HepG2 (cell line): ENCODE results near the gene AMBRA1. TPM values are rescaled to one million over a fixed set of nuclear protein-coding genes. Genes with fewer than 3 reads are reported as not detected.

Source experiments
- ATAC-seq: fragments of 200-7000 bp; cut with Tn5 transposase; 3 replicates; pipeline ENCODE4 v1.9.1; 2020; ENCODE audit warnings: mild to moderate bottlenecking, moderate library complexity
- BruUV-seq: library from RNA; stranded (reverse); fragments of 400-500 nt; replicated peaks from 2 replicates; lab custom pipeline; 2021; lab: Mats Ljungman, UMichigan
- CTCF ChIA-PET: fragments of 300-600 bp; formaldehyde crosslinking; extraction: SDS; loops from one replicate; lab custom pipeline; 2021; ENCODE audit warnings: low total read pairs, inconsistent platforms, low intra/inter-chr PET ratio; lab: Yijun Ruan, JAX
- POLR2A ChIA-PET: fragments of 350-600 bp; sonication (Branson Sonifier 250); formaldehyde crosslinking; loops from one replicate; lab custom pipeline; 2020; ENCODE audit warnings: antibody characterized with exemption, inconsistent platforms; lab: Yijun Ruan, JAX
- DNase-seq: peaks from one replicate; pipeline ENCODE4 v3.0.0-alpha.2; 2015; ENCODE audit warnings: low spot score
- FAIRE-seq: peaks from 3 replicates; lab custom pipeline; 2011; peaks lifted over from hg19 to GRCh38; lab: Jason Lieb, UNC
- H2AFZ ChIP-seq: one replicate; pipeline ENCODE4 v1.6.1; 2011; ENCODE audit warnings: low read length, inconsistent platforms
- H3K27ac ChIP-seq: fragments of 300-600 bp; 3 replicates; pipeline ENCODE4 v1.8.0; 2011; ENCODE audit warnings: mixed run types, mild to moderate bottlenecking, mixed read lengths, low read length, inconsistent platforms; ENCODE audit not compliant: insufficient read depth; ENCODE audit errors: extremely low read length
- H3K27me3 ChIP-seq, 2 experiments: fragments of 200-600 bp in 1 of 2; 2 replicates in 1 of 2; 3 replicates in 1 of 2; pipeline versions ENCODE4 v1.6.0 to v1.8.0; 2011; ENCODE audit warnings: low read length in 2 of 2, mild to moderate bottlenecking in 2 of 2, moderate library complexity in 2 of 2, inconsistent platforms in 1 of 2; ENCODE audit not compliant: insufficient read depth in 2 of 2, control insufficient read depth in 1 of 2
- H3K36me3 ChIP-seq, 2 experiments: fragments of 200-600 bp in 1 of 2; replicated peaks in 1 of 2; 2 replicates in 1 of 2; 3 replicates in 1 of 2; pipeline versions ENCODE4 v1.5.1 to v1.8.0; 2011; ENCODE audit warnings: low read length in 2 of 2, inconsistent platforms in 1 of 2; ENCODE audit not compliant: insufficient read depth in 2 of 2, control insufficient read depth in 1 of 2
- H3K4me1 ChIP-seq: 2 replicates; pipeline ENCODE4 v1.5.1; 2012; ENCODE audit warnings: low read length, inconsistent platforms; ENCODE audit not compliant: insufficient read depth
- H3K4me2 ChIP-seq: 2 replicates; pipeline ENCODE4 v1.6.0; 2011; ENCODE audit warnings: low read depth, low read length, inconsistent platforms
- H3K4me3 ChIP-seq, 3 experiments: fragments of 200-600 bp in 1 of 3; sonication (generic), shearing (Covaris generic) in 1 of 3; replicated peaks in 1 of 3; 2 replicates each; pipeline ENCODE4 v1.5.1; 2011 to 2016; ENCODE audit warnings: low read length in 3 of 3, inconsistent platforms in 2 of 3, low read depth in 2 of 3, mild to moderate bottlenecking in 2 of 3, control low read depth in 1 of 3, mixed read lengths in 1 of 3; ENCODE audit not compliant: insufficient read depth in 1 of 3
- H3K79me2 ChIP-seq: one replicate; pipeline ENCODE4 v1.6.1; 2011; ENCODE audit warnings: low read length, inconsistent platforms; ENCODE audit not compliant: insufficient read depth
- H3K9ac ChIP-seq: 2 replicates; pipeline ENCODE4 v1.6.0; 2011; ENCODE audit warnings: mild to moderate bottlenecking, low read depth, low read length, inconsistent platforms; ENCODE audit not compliant: insufficient read depth
- H3K9me3 ChIP-seq: 2 replicates; pipeline ENCODE4 v1.5.1; 2012; ENCODE audit warnings: mild to moderate bottlenecking, low read length
- H4K20me1 ChIP-seq: 2 replicates; pipeline ENCODE4 v1.6.0; 2011; ENCODE audit warnings: inconsistent platforms, mild to moderate bottlenecking, low read length, moderate library complexity; ENCODE audit not compliant: insufficient read depth
- ATF4 ChIP-seq, 2 experiments: fragments of 450-650 bp in 1 of 2; sonication (generic) in 1 of 2; formaldehyde crosslinking; IDR thresholded peaks; 2 replicates each; pipeline versions ENCODE4 v1.5.0 to v1.8.0; 2020 to 2022; ENCODE audit warnings: mild to moderate bottlenecking in 1 of 2, missing genetic modification reagents in 1 of 2
- ATF7-NPFF ChIP-seq: sonication (generic); formaldehyde crosslinking; IDR thresholded peaks from 2 replicates; pipeline ENCODE4 v1.8.1; 2023; ENCODE audit warnings: mild to moderate bottlenecking, low read depth, missing genetic modification reagents, moderate library complexity
- CENPX ChIP-seq: sonication (generic); formaldehyde crosslinking; IDR thresholded peaks from 2 replicates; pipeline ENCODE4 v1.9.0; 2021; ENCODE audit warnings: mild to moderate bottlenecking, missing genetic modification reagents, moderate library complexity
- CSRNP1 ChIP-seq: sonication (generic); formaldehyde crosslinking; IDR thresholded peaks from 2 replicates; pipeline ENCODE4 v1.8.1; 2023; ENCODE audit warnings: mild to moderate bottlenecking, missing genetic modification reagents
- ERF ChIP-seq: IDR thresholded peaks from 2 replicates; pipeline ENCODE4 v1.6.1; 2018; ENCODE audit warnings: missing biosample characterization, missing genetic modification reagents
- ETV5 ChIP-seq: IDR thresholded peaks from 2 replicates; pipeline ENCODE4 v1.6.1; 2018; ENCODE audit warnings: missing biosample characterization, missing genetic modification reagents, inconsistent platforms, borderline replicate concordance
- ETV6 ChIP-seq: sonication (generic); formaldehyde crosslinking; conservative IDR thresholded peaks from 2 replicates; pipeline ENCODE4 v1.4.0; 2020; ENCODE audit warnings: missing genetic modification reagents
- FOXO1 ChIP-seq: sonication (generic); formaldehyde crosslinking; IDR thresholded peaks from 2 replicates; pipeline ENCODE4 v1.4.0; 2020; ENCODE audit warnings: missing genetic modification reagents
- HNF1B ChIP-seq: sonication (generic); formaldehyde crosslinking; IDR thresholded peaks from 2 replicates; pipeline ENCODE4 v1.5.1; 2020; ENCODE audit warnings: mild to moderate bottlenecking, moderate library complexity, missing genetic modification reagents
- HOXA5 ChIP-seq: sonication (generic); formaldehyde crosslinking; IDR thresholded peaks from 2 replicates; pipeline ENCODE4 v1.4.0; 2020; ENCODE audit warnings: missing genetic modification reagents
- JDP2 ChIP-seq: sonication (generic); formaldehyde crosslinking; IDR thresholded peaks from 2 replicates; pipeline ENCODE4 v1.8.1; 2022; ENCODE audit warnings: missing genetic modification reagents, borderline replicate concordance
- NCOA1 ChIP-seq: sonication (generic); formaldehyde crosslinking; IDR thresholded peaks from 2 replicates; pipeline ENCODE4 v1.9.0; 2021; ENCODE audit warnings: missing genetic modification reagents
- NR2F6 ChIP-seq, 2 experiments: IDR thresholded peaks; 2 replicates each; pipeline ENCODE4 v1.6.1; 2016; ENCODE audit warnings: antibody characterized with exemption in 1 of 2, mild to moderate bottlenecking in 1 of 2
- SMAD3 ChIP-seq: sonication (generic); formaldehyde crosslinking; IDR thresholded peaks from 2 replicates; pipeline ENCODE4 v1.4.0; 2020; ENCODE audit warnings: missing genetic modification reagents
- TFAP4 ChIP-seq: sonication (generic); IDR thresholded peaks from 2 replicates; pipeline ENCODE4 v1.6.1; 2016; ENCODE audit warnings: low read depth, borderline replicate concordance
- THYN1 ChIP-seq: sonication (generic); formaldehyde crosslinking; IDR thresholded peaks from 2 replicates; pipeline ENCODE4 v1.8.1; 2023; ENCODE audit warnings: low read depth, mild to moderate bottlenecking, moderate library complexity, missing genetic modification reagents, borderline replicate concordance
- TOE1 ChIP-seq: sonication (generic); formaldehyde crosslinking; IDR thresholded peaks from 2 replicates; pipeline ENCODE4 v1.4.0; 2020; ENCODE audit warnings: mild to moderate bottlenecking, missing genetic modification reagents
- ZNF564 ChIP-seq: sonication (generic); formaldehyde crosslinking; IDR thresholded peaks from 2 replicates; pipeline ENCODE4 v1.8.1; 2023; ENCODE audit warnings: mild to moderate bottlenecking, missing genetic modification reagents
- ZNF772 ChIP-seq: sonication (generic); formaldehyde crosslinking; IDR thresholded peaks from 2 replicates; pipeline ENCODE4 v1.5.0; 2020; ENCODE audit warnings: mild to moderate bottlenecking, missing genetic modification reagents
- ZNF891 ChIP-seq: sonication (generic); formaldehyde crosslinking; IDR thresholded peaks from 2 replicates; pipeline ENCODE4 v1.5.0; 2020; ENCODE audit warnings: mild to moderate bottlenecking, missing genetic modification reagents
- ZSCAN31 ChIP-seq: sonication (generic); formaldehyde crosslinking; IDR thresholded peaks from 2 replicates; pipeline ENCODE4 v1.5.0; 2020; ENCODE audit warnings: low read depth, mild to moderate bottlenecking, missing genetic modification reagents
- WGBS: methylation state at CpG from one replicate; pipeline ENCODE4 v1.1.6; 2017; ENCODE audit warnings: low lambda C conversion rate; 5-methylcytosine and 5-hydroxymethylcytosine counted together
- in situ Hi-C: cut with HindIII; loops from 2 replicates; pipeline ENCODE4 v1.10.0; 2017; ENCODE audit warnings: low pct_unique_long_range_greater_than_20kb; ENCODE audit not compliant: extremely low pct_ligation_motif_present
- intact Hi-C: fragments of 100-400 bp; cut with micrococcal nuclease; formaldehyde crosslinking; loops from one replicate; pipeline ENCODE4 v1.10.0; 2022; ENCODE audit not compliant: unreplicated experiment
- polyA plus RNA-seq, 8 experiments: library from polyadenylated mRNA; depleted of rRNA in 3 of 8; stranded (reverse) in 7 of 8; unstranded in 1 of 8; fragments of >200 nt; fragmentation: Illumina TruSeq in 4 of 8; extraction: Trizol in 4 of 8; gene quantifications; 2 replicates each; pipeline versions ENCODE4 v1.2.1 to v1.2.3, GENCODE V29; 2011 to 2016; ENCODE audit warnings: low read depth in 4 of 8, missing spikeins in 1 of 8, mixed read lengths in 1 of 8; ENCODE audit not compliant: insufficient read depth in 1 of 8
- total RNA-seq, 5 experiments: library from RNA; depleted of rRNA; stranded (reverse); fragments of >200 nt; fragmentation: Illumina TruSeq; extraction: Trizol; gene quantifications; 2 replicates each; pipeline ENCODE4 v1.2.3, GENCODE V29; 2016; ENCODE audit warnings: low read depth in 1 of 5

The AMBRA1 gene
- total and polyA plus RNA-seq, 2 of the 13 experiments (the other 11 are each of a cell fraction or from before 2014, with no cell fraction given): 15.7 to 26.0 TPM

- peaks cover 45% of the 10 kb centered on the region for H3K4me1 ChIP-seq
- POLR2A ChIA-PET: interaction anchor here (1.0 to 2.3 kb wide), 6 partner anchors 18 to 102 kb away, joined by 3 to 11 read pairs (median 4); partner anchors contain the start of genes AMBRA1 and F2
- BruUV-seq: no TSS peak
- H4K20me1 ChIP-seq: no peaks in the 10 kb centered on the region
- peak overlapping the region; percentile 76 for H3K4me2 ChIP-seq
- H3K9ac ChIP-seq: peak overlapping the region; percentile 100
- H3K4me3 ChIP-seq: peak overlapping the region; percentile 99 to 100 (median 100)
- H3K79me2 ChIP-seq: peaks cover 37% of the 10 kb centered on the region
- FAIRE-seq: no peak
- H3K36me3 ChIP-seq: peaks cover 2 to 7% of the 10 kb centered on the region in 2 experiments; a peak in 2 of 5 replicates
- H3K27me3 ChIP-seq: no peaks in the 10 kb centered on the region; a peak in 1 of 5 replicates
- in situ Hi-C loops: no loop called here
- no peak for DNase-seq
- no peak; the same call in 1 of the 3 replicates for ATAC-seq
- intact Hi-C loops: loop anchor here (1.0 to 5.0 kb wide), 3 partner anchors 23 to 81 kb away; partner anchors contain the start of gene AMBRA1
- CTCF ChIA-PET: no interaction called here
- 0% methylated on average over 9 of the region's 9 CpGs for WGBS
- H3K9me3 ChIP-seq: no peaks in the 10 kb centered on the region
- no peak overlapping the region for H2AFZ ChIP-seq
- peak overlapping the region; percentile 98 for H3K27ac ChIP-seq
- no peak for TF ChIP-seq TFAP4
- TF ChIP-seq ZNF891: 0 out of 2 replicates have a peak, but pooled peaks have one; percentile 36
- 0 out of 2 replicates have a peak, but pooled peaks have one; percentile 17 for TF ChIP-seq HOXA5
- TF ChIP-seq ZNF772 (CRISPR knock-in tag): 0 out of 2 replicates have a peak, but pooled peaks have one; percentile 4
- no peak for TF ChIP-seq NCOA1 (CRISPR knock-in tag)
- no peak for TF ChIP-seq TOE1 (CRISPR knock-in tag)
- TF ChIP-seq CENPX (CRISPR knock-in tag): no peak
- TF ChIP-seq ATF7-NPFF: 0 out of 2 replicates have a peak, but pooled peaks have one; percentile 6
- TF ChIP-seq SMAD3 (CRISPR knock-in tag): 0 out of 2 replicates have a peak, but pooled peaks have one; percentile 12
- TF ChIP-seq ETV5: no peak
- 0 out of 2 replicates have a peak, but pooled peaks have one; percentile 4 for TF ChIP-seq ZNF564
- TF ChIP-seq ETV6 (CRISPR knock-in tag): 0 out of 2 replicates have a peak, but pooled peaks have one; percentile 2
- TF ChIP-seq NR2F6 (IDR thresholded peaks at IDR 0.05): no peak
- no peak for TF ChIP-seq NR2F6 (CRISPR knock-in tag; IDR thresholded peaks at IDR 0.05)
- no peak for TF ChIP-seq ERF (CRISPR knock-in tag)
- TF ChIP-seq THYN1 (CRISPR knock-in tag): no peak
- 0 out of 2 replicates have a peak, but pooled peaks have one; percentile 11 for TF ChIP-seq HNF1B
- TF ChIP-seq ZSCAN31 (CRISPR knock-in tag): peak; percentile 64; the same call in 1 of the 2 replicates
- no peak for TF ChIP-seq JDP2 (CRISPR knock-in tag)
- no peak for TF ChIP-seq FOXO1 (CRISPR knock-in tag)
- no peak for TF ChIP-seq ATF4 (CRISPR knock-in tag; IDR thresholded peaks at IDR 0.05)
- 0 out of 2 replicates have a peak, but pooled peaks have one; percentile 42 for TF ChIP-seq CSRNP1 (CRISPR knock-in tag)
Measured at GRCh38 chr11:46617972-46618314, 24.1 kb upstream of the AMBRA1 start.
